Endothelial cell of coronary artery (primary cell): ENCODE measurements around the gene CHTF8. TPM values are rescaled to one million over a fixed set of nuclear protein-coding genes. Genes with fewer than 3 reads are reported as not detected.

ENCODE experiments used
- total RNA-seq: library from RNA; depleted of rRNA; stranded (reverse); fragments of >200 nt; gene quantifications from 2 replicates; pipeline ENCODE4 v1.2.3, GENCODE V29; 2014

The CHTF8 gene, protein sequence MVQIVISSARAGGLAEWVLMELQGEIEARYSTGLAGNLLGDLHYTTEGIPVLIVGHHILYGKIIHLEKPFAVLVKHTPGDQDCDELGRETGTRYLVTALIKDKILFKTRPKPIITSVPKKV
- 50.5 and 63.2 TPM in 2 replicates for total RNA-seq

DNA sequence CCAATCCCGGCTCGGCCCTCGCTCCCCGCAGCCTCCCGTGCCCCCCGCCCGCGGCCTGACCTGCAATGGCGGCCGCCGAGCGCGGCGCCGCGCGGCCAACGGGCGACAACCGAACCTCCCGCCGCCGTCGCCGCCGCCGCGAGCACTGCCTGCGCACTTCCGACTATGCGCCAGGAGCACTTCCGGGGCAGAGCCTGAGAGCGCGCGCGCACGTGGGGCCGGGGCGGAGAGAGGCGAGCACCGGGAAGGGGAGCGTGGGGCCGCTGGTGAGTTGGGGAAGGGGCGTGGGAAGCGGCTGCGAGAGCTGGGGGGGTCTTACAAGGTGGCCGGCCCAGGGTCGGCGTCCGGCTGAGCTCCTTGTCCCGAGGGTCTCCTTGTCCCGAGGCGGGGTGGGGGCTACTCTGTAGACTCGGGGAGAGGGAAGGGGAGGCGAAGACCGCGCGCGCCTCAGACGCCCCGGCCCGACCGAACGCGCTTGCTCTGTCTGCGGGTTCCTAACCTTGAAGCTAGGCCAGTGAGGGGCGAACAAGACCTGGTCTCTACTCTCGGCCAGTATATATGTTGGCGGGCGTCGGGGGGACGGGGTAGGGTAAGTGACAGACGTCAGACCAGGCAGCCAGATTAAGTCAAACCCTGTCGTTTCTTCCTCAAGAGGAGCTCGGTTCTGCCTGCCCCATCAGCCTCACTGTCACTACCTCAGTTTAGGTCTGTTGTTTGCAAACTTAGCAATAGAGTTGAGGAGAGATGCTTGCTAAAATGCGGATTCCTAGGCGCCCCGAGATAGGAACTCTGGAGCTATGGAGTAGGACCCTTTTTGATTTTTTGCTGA, at the start of gene CHTF8, which contains the start of gene UTP4:
TSS of gene CHTF8 (minus strand) at position 165 of the 829 bp plus-strand sequence. CDS start 11,130 bp downstream, outside the sequence.
TSS of gene UTP4 (plus strand) at position 226 of the 829 bp plus-strand sequence. CDS start 811 bp downstream, outside the sequence.

DNA sequence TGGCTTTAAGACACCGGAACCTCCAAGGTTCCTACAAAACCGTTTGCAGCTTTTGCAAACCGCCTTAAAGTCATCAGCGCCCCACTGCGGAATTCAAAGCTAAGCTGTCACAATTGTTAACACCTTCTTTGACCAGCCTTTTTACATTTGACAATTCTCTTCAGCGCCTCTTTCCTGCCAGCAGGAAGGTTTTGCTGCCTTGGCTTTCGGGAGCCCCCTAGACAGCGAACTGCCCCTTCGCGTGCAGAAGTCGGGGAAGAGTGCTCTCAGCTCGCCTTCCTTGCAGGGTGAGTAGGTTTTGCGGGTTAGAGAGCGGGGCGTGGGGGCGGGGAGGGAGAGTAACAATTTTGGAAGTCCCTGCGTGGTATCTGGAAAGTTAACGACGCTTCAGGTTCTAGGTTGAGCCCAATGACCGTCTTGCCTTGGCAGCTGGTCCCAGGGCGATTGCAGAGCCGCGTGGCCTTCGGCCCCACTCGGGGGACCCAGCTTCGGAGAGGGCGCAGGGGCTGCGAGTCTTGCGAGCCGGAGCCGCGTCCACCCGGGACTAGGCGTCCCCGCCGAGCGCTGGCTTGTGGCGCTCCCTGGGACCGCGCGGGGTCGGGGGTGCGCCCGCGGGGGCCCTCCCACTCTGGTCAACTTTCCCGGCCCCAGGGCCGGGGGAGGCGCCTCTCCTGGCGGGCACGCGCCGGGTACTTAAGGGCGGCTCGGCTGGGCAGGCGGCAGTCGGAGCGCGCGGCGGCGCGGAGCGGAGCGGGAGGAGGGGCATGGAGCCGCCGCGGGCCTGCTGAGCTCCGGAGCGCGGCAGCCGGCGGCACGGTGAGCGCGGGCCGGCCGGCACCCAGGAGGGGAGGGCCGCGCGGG, 26.7 kb downstream of the CHTF8 start, which contains the start of gene HAS3:
TSS of gene HAS3 (plus strand) at position 153 of the 861 bp plus-strand sequence. CDS start 3,743 bp downstream, outside the sequence.

Other genes with a start within 250 kb of the CHTF8 start
- 1.1 and 1.8 TPM in 2 replicates for gene HAS3, start 26.9 kb downstream of the CHTF8 start, total RNA-seq
- gene UTP4, start 61 bp upstream of the CHTF8 start, total RNA-seq = 16.7 and 18.7 TPM in 2 replicates
- gene SNTB2, start 54.6 kb upstream of the CHTF8 start, total RNA-seq = 54.4 and 61.2 TPM in 2 replicates
- 36.7 and 39.8 TPM in 2 replicates for gene VPS4A, start 178.8 kb upstream of the CHTF8 start, total RNA-seq
- gene PDF, start 198.0 kb upstream of the CHTF8 start, total RNA-seq = 11.5 and 11.9 TPM in 2 replicates
- 18.9 and 23.5 TPM in 2 replicates for gene COG8, start 207.0 kb upstream of the CHTF8 start, total RNA-seq
- gene NIP7, start 207.2 kb upstream of the CHTF8 start, total RNA-seq = 29.5 and 33.9 TPM in 2 replicates
- not detected in 2 replicates for gene TMED6, start 219.2 kb upstream of the CHTF8 start, total RNA-seq